VCaP (cell line): Measurements from ENCODE around the gene KLHL21.

Source experiments
- H3K27ac ChIP-seq: fragments of 450-650 bp; 2 replicates; pipeline ENCODE4 v1.5.1; 2017
- CTCF ChIP-seq: fragments of 450-650 bp; conservative IDR thresholded peaks from 2 replicates; pipeline ENCODE4 v1.5.1; 2017; ENCODE audit warnings: mild to moderate bottlenecking, moderate library complexity

KLHL21 gene

GRCh38 chr1:6600410-6601048, 2.1 kb downstream of the KLHL21 start:
- H3K27ac ChIP-seq: peak overlapping the region; percentile 86
- TF ChIP-seq CTCF: no peak

DNA sequence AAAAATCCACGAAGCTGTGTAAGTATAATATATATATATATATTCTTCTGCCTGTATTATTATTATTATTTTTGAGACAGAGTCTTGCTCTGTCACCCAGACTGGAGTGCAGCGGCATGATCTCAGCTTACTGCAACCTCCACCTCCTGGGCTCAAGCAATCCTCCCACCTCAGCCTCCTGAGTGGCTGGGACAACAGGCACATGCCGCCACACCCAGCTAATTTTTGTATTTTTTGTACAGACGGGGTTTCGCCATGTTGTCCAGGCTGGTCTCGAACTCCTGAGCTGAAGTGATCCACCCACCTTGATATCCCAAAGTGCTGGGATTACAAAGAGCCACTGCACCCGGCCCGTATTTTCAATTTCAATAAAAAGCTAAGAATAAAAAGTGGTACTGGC, 2.7 kb downstream of the KLHL21 start:
- H3K27ac ChIP-seq: peak overlapping the region; percentile 86

- H3K27ac ChIP-seq: peak overlapping the region; percentile 86; the same call in 1 of the 2 replicates
- TF ChIP-seq CTCF: no peak
These were observed 3.3 kb downstream of the KLHL21 start for GRCh38 chr1:6599141-6599975.

- TF ChIP-seq CTCF: no peak
- H3K27ac ChIP-seq: no peak overlapping the region
These were observed 4.9 kb downstream of the KLHL21 start for GRCh38 chr1:6597777-6598131.

DNA sequence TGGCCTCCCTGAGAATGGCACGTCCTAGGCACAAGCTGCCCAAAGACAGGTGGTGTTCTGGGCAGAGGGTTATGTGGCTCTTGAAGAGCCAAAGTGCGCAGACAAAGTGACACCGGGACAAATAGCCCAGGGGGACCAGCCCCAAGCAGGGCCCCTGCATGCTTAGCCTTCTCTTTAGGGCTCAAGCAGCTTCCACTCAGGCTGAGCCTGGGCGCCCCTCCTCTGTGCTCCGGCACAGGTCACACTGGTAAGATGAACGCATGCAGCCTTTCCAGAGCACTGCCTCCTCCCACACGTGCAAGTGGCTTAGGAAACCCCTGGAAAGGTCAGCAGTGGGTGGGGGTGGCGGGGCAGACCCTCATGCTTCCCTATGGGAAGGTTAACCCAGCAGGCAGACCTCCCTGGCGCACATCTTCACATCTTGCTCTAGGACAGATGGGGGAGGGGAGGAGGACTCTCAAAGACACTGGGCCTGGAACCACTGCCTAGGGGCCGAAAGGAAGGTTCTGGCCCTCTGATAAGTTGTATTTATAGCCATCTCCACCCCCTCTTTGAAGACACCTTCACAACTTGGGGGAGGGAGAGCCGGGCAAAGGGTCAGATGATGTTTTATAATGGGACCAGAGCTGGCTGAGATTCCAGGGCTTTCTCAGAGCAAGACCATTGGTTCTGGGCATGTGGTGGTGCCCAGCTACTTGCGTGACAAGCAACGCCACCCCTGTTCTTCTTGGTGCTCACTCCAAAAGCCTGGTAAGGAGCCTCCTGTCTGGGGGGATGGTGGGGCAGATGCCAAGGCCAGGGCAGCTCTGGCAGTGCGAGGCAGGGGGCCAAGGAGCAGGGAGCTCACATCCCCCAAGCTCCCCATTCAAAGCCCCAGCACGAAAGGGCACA, 5.5 kb downstream of the KLHL21 start:
- no peak overlapping the region for H3K27ac ChIP-seq
- TF ChIP-seq CTCF: no peak

- TF ChIP-seq CTCF: no peak
- H3K27ac ChIP-seq: no peak overlapping the region
These were observed 6.3 kb downstream of the KLHL21 start for GRCh38 chr1:6596351-6596750.

GRCh38 chr1:6594977-6595740, 7.5 kb downstream of the KLHL21 start:
- H3K27ac ChIP-seq: no peak overlapping the region
- no peak for TF ChIP-seq CTCF
